Measurements from ENCODE around the gene LRRC23.
A peak's percentile ranks its signal among the peaks of the same experiment; 100 is the strongest.

Gene LRRC23

GRCh38 chr12:6866163-6866919 is 38.3 kb upstream of the LRRC23 start:
- no peak overlapping the region for H2AFZ ChIP-seq (ENCODE audit: low read length)

GRCh38 chr12:6866920-6867412 is 37.7 kb upstream of the LRRC23 start:
- Histone ChIP-seq H3K9ac (ENCODE audit: low read length) (peak overlapping the region; percentile 60; the same call in 1 of the 2 replicates), H3K27me3 (ENCODE audit: insufficient read depth, low read length) (no peaks in the 10 kb centered on the region), H3K36me3 (ENCODE audit: insufficient read depth, low read length) (peaks cover 82% of the 10 kb centered on the region), H3F3A (ENCODE audit: insufficient read depth, low read length) (peaks cover 12% of the 10 kb centered on the region), H3K4me2 (ENCODE audit: low read length) (peak overlapping the region; percentile 99), H3K4me1 (ENCODE audit: insufficient read depth, low read length, severe bottlenecking) (peaks cover 46% of the 10 kb centered on the region), H3K79me2 (ENCODE audit: insufficient read depth, low read length) (peaks cover 8% of the 10 kb centered on the region), H2AFZ (ENCODE audit: low read length) (no peak overlapping the region), H3K27ac (ENCODE audit: low read depth, low read length, poor library complexity, severe bottlenecking) (peak overlapping the region; percentile 70), H3K4me3 (ENCODE audit: low read depth, low read length, poor library complexity, severe bottlenecking) (peak overlapping the region; percentile 91), H3K9me2 (ENCODE audit: low read depth, low read length) (no peaks in the 10 kb centered on the region), H3K9me3 (ENCODE audit: low read length) (no peaks in the 10 kb centered on the region), H4K20me1 (ENCODE audit: insufficient read depth, low read length) (peaks cover 3% of the 10 kb centered on the region; the same call in 1 of the 2 replicates)
- TF ChIP-seq, protein P1, sequence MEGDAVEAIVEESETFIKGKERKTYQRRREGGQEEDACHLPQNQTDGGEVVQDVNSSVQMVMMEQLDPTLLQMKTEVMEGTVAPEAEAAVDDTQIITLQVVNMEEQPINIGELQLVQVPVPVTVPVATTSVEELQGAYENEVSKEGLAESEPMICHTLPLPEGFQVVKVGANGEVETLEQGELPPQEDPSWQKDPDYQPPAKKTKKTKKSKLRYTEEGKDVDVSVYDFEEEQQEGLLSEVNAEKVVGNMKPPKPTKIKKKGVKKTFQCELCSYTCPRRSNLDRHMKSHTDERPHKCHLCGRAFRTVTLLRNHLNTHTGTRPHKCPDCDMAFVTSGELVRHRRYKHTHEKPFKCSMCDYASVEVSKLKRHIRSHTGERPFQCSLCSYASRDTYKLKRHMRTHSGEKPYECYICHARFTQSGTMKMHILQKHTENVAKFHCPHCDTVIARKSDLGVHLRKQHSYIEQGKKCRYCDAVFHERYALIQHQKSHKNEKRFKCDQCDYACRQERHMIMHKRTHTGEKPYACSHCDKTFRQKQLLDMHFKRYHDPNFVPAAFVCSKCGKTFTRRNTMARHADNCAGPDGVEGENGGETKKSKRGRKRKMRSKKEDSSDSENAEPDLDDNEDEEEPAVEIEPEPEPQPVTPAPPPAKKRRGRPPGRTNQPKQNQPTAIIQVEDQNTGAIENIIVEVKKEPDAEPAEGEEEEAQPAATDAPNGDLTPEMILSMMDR (IDR thresholded peaks at IDR 0.05; ENCODE audit: low read length): no peak
- no peak for TF ChIP-seq EZH2 (IDR thresholded peaks at IDR 0.05; ENCODE audit: borderline replicate concordance, low read length)

More at GRCh38 chr12:6866163-6866919, 38.3 kb upstream of the LRRC23 start:
- H3K9me2 ChIP-seq (ENCODE audit: low read depth, low read length): no peaks in the 10 kb centered on the region
- TF ChIP-seq, protein P1 (IDR thresholded peaks at IDR 0.05; ENCODE audit: low read length): no peak
- TF ChIP-seq EZH2 (IDR thresholded peaks at IDR 0.05; ENCODE audit: borderline replicate concordance, low read length): no peak
- H3K79me2 ChIP-seq (ENCODE audit: insufficient read depth, low read length): peaks cover 8% of the 10 kb centered on the region
- H3K9me3 ChIP-seq (ENCODE audit: low read length): no peaks in the 10 kb centered on the region
- peak overlapping the region; percentile 91 for H3K4me3 ChIP-seq (ENCODE audit: low read depth, low read length, poor library complexity, severe bottlenecking)
- peak overlapping the region; percentile 99 for H3K4me2 ChIP-seq (ENCODE audit: low read length)
- H3K27me3 ChIP-seq (ENCODE audit: insufficient read depth, low read length): no peaks in the 10 kb centered on the region
- H3F3A ChIP-seq (ENCODE audit: insufficient read depth, low read length): peaks cover 8% of the 10 kb centered on the region; the same call in 1 of the 2 replicates
- peaks cover 39% of the 10 kb centered on the region for H3K4me1 ChIP-seq (ENCODE audit: insufficient read depth, low read length, severe bottlenecking)
- peak overlapping the region; percentile 60; the same call in 1 of the 2 replicates for H3K9ac ChIP-seq (ENCODE audit: low read length)
- H3K27ac ChIP-seq (ENCODE audit: low read depth, low read length, poor library complexity, severe bottlenecking): peak overlapping the region; percentile 70
- peaks cover 82% of the 10 kb centered on the region for H3K36me3 ChIP-seq (ENCODE audit: insufficient read depth, low read length)
- H4K20me1 ChIP-seq (ENCODE audit: insufficient read depth, low read length): peaks cover 3% of the 10 kb centered on the region; the same call in 1 of the 2 replicates

GRCh38 chr12:6867413-6868210 is 37.0 kb upstream of the LRRC23 start, which contains the start of gene TPI1:
Gene TPI1, plus strand, starts transcription at chr12:6867531. Its CDS starts 36 bp downstream, at chr12:6867567.
- H3K4me1 ChIP-seq (ENCODE audit: insufficient read depth, low read length, severe bottlenecking): peaks cover 52% of the 10 kb centered on the region
- H3F3A ChIP-seq (ENCODE audit: insufficient read depth, low read length): peaks cover 13% of the 10 kb centered on the region
- H3K79me2 ChIP-seq (ENCODE audit: insufficient read depth, low read length): peaks cover 8% of the 10 kb centered on the region

More at GRCh38 chr12:6867413-6868210, 37.0 kb upstream of the LRRC23 start, which contains the start of gene TPI1:
- peak within 1 kb of the TSS; percentile 76 for H3K27ac ChIP-seq (ENCODE audit: low read depth, low read length, poor library complexity, severe bottlenecking)
- H3K9me3 ChIP-seq (ENCODE audit: low read length): no peaks in the 10 kb centered on the region
- H3K9ac ChIP-seq (ENCODE audit: low read length): peak within 1 kb of the TSS; percentile 99
- TF ChIP-seq, protein P1 (IDR thresholded peaks at IDR 0.05; ENCODE audit: low read length): no peak
- no peak for TF ChIP-seq EZH2 (IDR thresholded peaks at IDR 0.05; ENCODE audit: borderline replicate concordance, low read length)
- H3K9me2 ChIP-seq (ENCODE audit: low read depth, low read length): no peaks in the 10 kb centered on the region
- H2AFZ ChIP-seq (ENCODE audit: low read length): no peak within 1 kb of the TSS
- H3K4me3 ChIP-seq (ENCODE audit: low read depth, low read length, poor library complexity, severe bottlenecking): peak within 1 kb of the TSS; percentile 91
- no peaks in the 10 kb centered on the region for H3K27me3 ChIP-seq (ENCODE audit: insufficient read depth, low read length)
- peaks cover 79% of the 10 kb centered on the region for H3K36me3 ChIP-seq (ENCODE audit: insufficient read depth, low read length)
- peaks cover 3% of the 10 kb centered on the region; the same call in 1 of the 2 replicates for H4K20me1 ChIP-seq (ENCODE audit: insufficient read depth, low read length)
- H3K4me2 ChIP-seq (ENCODE audit: low read length): peak within 1 kb of the TSS; percentile 99
